Breast epithelium (tissue), 4 donors: ENCODE results near the gene PPP1R1C. TPM values are rescaled to one million over a fixed set of nuclear protein-coding genes. Genes with fewer than 3 reads are reported as not detected.

Experiments used
- DNase-seq, 2 donors: peaks; one replicate each; pipeline ENCODE4 v3.0.0-alpha.2; 2019; ENCODE audit warnings: low spot score in 2 of 2
- H3K27ac ChIP-seq, 2 donors: fragments of 200-600 bp; sonication (generic) in 1 of 2; one replicate each; pipeline ENCODE4 v1.5.1; 2016 to 2019; ENCODE audit warnings: mild to moderate bottlenecking in 1 of 2
- H3K27me3 ChIP-seq, 2 donors: fragments of 200-600 bp; sonication (generic) in 1 of 2; one replicate each; pipeline versions ENCODE4 v1.5.1 to v1.6.0; 2017 to 2019; ENCODE audit warnings: control low read depth in 1 of 2, mild to moderate bottlenecking in 1 of 2
- H3K36me3 ChIP-seq: fragments of 200-600 bp; one replicate; pipeline ENCODE4 v1.5.1; 2019
- H3K4me1 ChIP-seq, 2 donors: fragments of 200-600 bp; sonication (generic); one replicate each; pipeline ENCODE4 v1.5.1; 2016 to 2019; ENCODE audit warnings: control low read depth in 1 of 2
- H3K4me3 ChIP-seq, 3 donors: fragments of 200-600 bp; sonication (generic); 1 replicate in 2 of 3; 2 replicates in 1 of 3; pipeline ENCODE4 v1.5.1; 2016 to 2019; ENCODE audit warnings: mild to moderate bottlenecking in 3 of 3, moderate library complexity in 2 of 3
- H3K9me3 ChIP-seq, 2 donors: fragments of 200-600 bp; sonication (generic) in 1 of 2; one replicate each; pipeline ENCODE4 v1.5.1; 2016 to 2019; ENCODE audit warnings: control low read depth in 1 of 2
- CTCF ChIP-seq, 3 donors: fragments of 450-650 bp; IDR thresholded peaks; one replicate each; pipeline ENCODE4 v1.5.1; 2016 to 2017; ENCODE audit warnings: antibody characterized with exemption in 3 of 3, mild to moderate bottlenecking in 3 of 3, moderate library complexity in 3 of 3
- POLR2A ChIP-seq: fragments of 450-650 bp; IDR thresholded peaks from one replicate; pipeline ENCODE4 v1.6.1; 2016; ENCODE audit warnings: antibody characterized with exemption, mild to moderate bottlenecking, moderate library complexity
- POLR2AphosphoS5 ChIP-seq, 3 donors: sonication (generic); formaldehyde crosslinking; IDR thresholded peaks; one replicate each; pipeline ENCODE4 v1.6.1; 2017; ENCODE audit warnings: antibody characterized with exemption in 3 of 3
- intact Hi-C: fragments of 100-400 bp; cut with DNase I; formaldehyde crosslinking; loops from one replicate; pipeline ENCODE4 v1.15.1; 2023; ENCODE audit warnings: low total_unique reads
- total RNA-seq, 3 donors: library from RNA; depleted of rRNA; stranded (reverse); fragments of >200 nt; gene quantifications; one replicate each; pipeline ENCODE4 v1.1.0, GENCODE V29; 2016

PPP1R1C gene
- total RNA-seq, 3 donors from 2014 or later, result 0.59 to 4.2 TPM; not detected in 1

GRCh38 chr2:181946444-181947127, 39.1 kb upstream of the PPP1R1C start:
- TF ChIP-seq POLR2A (no peak), POLR2AphosphoS5 (IDR thresholded peaks at IDR 0.05) (no peak), CTCF (IDR thresholded peaks at IDR 0.05) (no peak)
- intact Hi-C loops, result no loop called here
- DNase-seq, result no peak
- Histone ChIP-seq H3K27me3 (no peaks in the 10 kb centered on the region), H3K36me3 (no peaks in the 10 kb centered on the region), H3K4me1 (no peaks in the 10 kb centered on the region), H3K9me3 (no peaks in the 10 kb centered on the region), H3K4me3 (no peak overlapping the region), H3K27ac (no peak overlapping the region)

GRCh38 chr2:181947273-181947672, 38.4 kb upstream of the PPP1R1C start:
- no peaks in the 10 kb centered on the region for H3K4me1 ChIP-seq
- H3K27me3 ChIP-seq, result no peaks in the 10 kb centered on the region
- no peak overlapping the region for H3K4me3 ChIP-seq
- no peaks in the 10 kb centered on the region for H3K36me3 ChIP-seq
- DNase-seq, result no peak
- no peak overlapping the region for H3K27ac ChIP-seq
- no peak for TF ChIP-seq CTCF (IDR thresholded peaks at IDR 0.05)
- no peak for TF ChIP-seq POLR2AphosphoS5 (IDR thresholded peaks at IDR 0.05)
- TF ChIP-seq POLR2A, result no peak
- H3K9me3 ChIP-seq, result no peaks in the 10 kb centered on the region
- intact Hi-C loops, result no loop called here

GRCh38 chr2:181948227-181948626, 37.4 kb upstream of the PPP1R1C start:
- Histone ChIP-seq H3K9me3 (no peaks in the 10 kb centered on the region), H3K27me3 (no peaks in the 10 kb centered on the region), H3K4me1 (no peaks in the 10 kb centered on the region), H3K4me3 (no peak overlapping the region), H3K36me3 (no peaks in the 10 kb centered on the region), H3K27ac (no peak overlapping the region)
- intact Hi-C loops, result no loop called here
- TF ChIP-seq POLR2A (no peak), POLR2AphosphoS5 (IDR thresholded peaks at IDR 0.05) (no peak), CTCF (IDR thresholded peaks at IDR 0.05) (no peak)
- DNase-seq, result no peak

GRCh38 chr2:181949047-181949446, 36.6 kb upstream of the PPP1R1C start:
- no peaks in the 10 kb centered on the region for H3K4me1 ChIP-seq
- no peaks in the 10 kb centered on the region for H3K36me3 ChIP-seq
- DNase-seq, result no peak
- TF ChIP-seq CTCF (IDR thresholded peaks at IDR 0.05) (no peak), POLR2AphosphoS5 (IDR thresholded peaks at IDR 0.05) (no peak), POLR2A (no peak)
- H3K4me3 ChIP-seq, result no peak overlapping the region
- no peak overlapping the region for H3K27ac ChIP-seq
- H3K27me3 ChIP-seq, result no peaks in the 10 kb centered on the region
- intact Hi-C loops, result no loop called here
- no peaks in the 10 kb centered on the region for H3K9me3 ChIP-seq

GRCh38 chr2:181952404-181953226, 33.0 kb upstream of the PPP1R1C start:
- Histone ChIP-seq H3K4me1 (no peaks in the 10 kb centered on the region), H3K36me3 (no peaks in the 10 kb centered on the region), H3K9me3 (no peaks in the 10 kb centered on the region), H3K4me3 (no peak overlapping the region), H3K27me3 (no peaks in the 10 kb centered on the region), H3K27ac (no peak overlapping the region)
- TF ChIP-seq POLR2A, result no peak
- no peak for TF ChIP-seq CTCF (IDR thresholded peaks at IDR 0.05)
- no peak for TF ChIP-seq POLR2AphosphoS5 (IDR thresholded peaks at IDR 0.05)
- intact Hi-C loops, result loop anchor here (5.0 kb wide), 1 partner anchor 885 kb away; no protein-coding TSS in a partner anchor
- DNase-seq, result no peak
